B cell (primary cell): ENCODE data around the gene SYCE3. TPM values are rescaled to one million over a fixed set of nuclear protein-coding genes. Genes with fewer than 3 reads are reported as not detected.
A peak's percentile ranks its signal among the peaks of the same experiment; 100 is the strongest.

ENCODE experiments used
- ATAC-seq: fragments of 200-7000 bp; cut with Tn5 transposase; one replicate; pipeline ENCODE4 v1.10.0; 2021; ENCODE audit warnings: low read depth, mild to moderate bottlenecking, moderate number of reproducible peaks, moderate library complexity
- CTCF ChIA-PET: fragments of 350-600 bp; sonication (Branson Sonifier 250); formaldehyde crosslinking; loops from one replicate; lab custom pipeline; 2021; ENCODE audit warnings: antibody characterized with exemption, inconsistent platforms; lab: Charles Lee
- POLR2A ChIA-PET: fragments of 350-600 bp; sonication (Branson Sonifier 250); formaldehyde crosslinking; loops from one replicate; lab custom pipeline; 2021; ENCODE audit warnings: antibody characterized with exemption; lab: Charles Lee
- DNase-seq: peaks from one replicate; pipeline ENCODE4 v3.0.0; 2013
- H2AFZ ChIP-seq: 2 replicates; pipeline ENCODE4 v1.6.1; 2012; ENCODE audit warnings: mild to moderate bottlenecking, low read depth, low read length; ENCODE audit not compliant: insufficient read depth, poor library complexity, severe bottlenecking
- H3K27ac ChIP-seq, 2 donors: 1 replicate in 1 of 2; 2 replicates in 1 of 2; pipeline ENCODE4 v1.5.1; 2012 to 2013; ENCODE audit warnings: low read length in 2 of 2, mild to moderate bottlenecking in 2 of 2, moderate library complexity in 1 of 2
- H3K27me3 ChIP-seq, 4 experiments: fragments of 200-600 bp in 1 of 4; sonication (generic) in 1 of 4; replicated peaks in 1 of 4; 1 replicate in 2 of 4; 2 replicates in 2 of 4; pipeline versions ENCODE4 v1.6.1 to v1.7.0; 2013 to 2016; ENCODE audit warnings: low read length in 3 of 4, mild to moderate bottlenecking in 2 of 4, mixed read lengths in 1 of 4, moderate library complexity in 1 of 4; ENCODE audit not compliant: insufficient read depth in 4 of 4, control insufficient read depth in 3 of 4; ENCODE audit errors: control extremely low read depth in 1 of 4
- H3K36me3 ChIP-seq, 2 experiments: replicated peaks in 1 of 2; 1 replicate in 1 of 2; 2 replicates in 1 of 2; pipeline versions ENCODE4 v1.6.1 to v1.7.1; 2013; ENCODE audit warnings: low read length in 1 of 2; ENCODE audit not compliant: insufficient read depth in 2 of 2, control insufficient read depth in 1 of 2; ENCODE audit errors: control extremely low read depth in 1 of 2, extremely low read depth in 1 of 2
- H3K4me1 ChIP-seq, 2 donors: fragments of 200-600 bp in 1 of 2; sonication (generic) in 1 of 2; 1 replicate in 1 of 2; 2 replicates in 1 of 2; pipeline versions ENCODE4 v1.5.1 to v1.6.1; 2013 to 2017; ENCODE audit warnings: low read length in 2 of 2; ENCODE audit not compliant: control insufficient read depth in 2 of 2, insufficient read depth in 2 of 2
- H3K4me2 ChIP-seq: replicated peaks from 2 replicates; pipeline ENCODE3; 2012; ENCODE audit warnings: mild to moderate bottlenecking, low read depth, low read length; ENCODE audit not compliant: poor library complexity, severe bottlenecking
- H3K4me3 ChIP-seq, 5 experiments: fragments of 200-600 bp in 1 of 5; sonication (generic) in 1 of 5; 1 replicate in 3 of 5; 2 replicates in 2 of 5; pipeline versions ENCODE4 v1.5.1 to v1.7.0; 2011 to 2016; ENCODE audit warnings: low read length in 4 of 5, mild to moderate bottlenecking in 4 of 5, low read depth in 2 of 5, control low read depth in 1 of 5, moderate library complexity in 1 of 5; ENCODE audit not compliant: insufficient read depth in 1 of 5; ENCODE audit errors: control extremely low read depth in 1 of 5, extremely low read depth in 1 of 5
- H3K79me2 ChIP-seq: fragments of 200-600 bp; sonication (generic); one replicate; pipeline ENCODE4 v1.6.0; 2016; ENCODE audit warnings: low read length; ENCODE audit not compliant: control insufficient read depth, insufficient read depth
- H3K9ac ChIP-seq: fragments of 200-600 bp; sonication (generic); 2 replicates; pipeline ENCODE4 v1.6.1; 2017; ENCODE audit warnings: mild to moderate bottlenecking, low read length, moderate library complexity
- H3K9me3 ChIP-seq, 3 donors: one replicate each; pipeline versions ENCODE4 v1.6.1 to v1.7.1; 2013; ENCODE audit warnings: low read length in 2 of 3; ENCODE audit not compliant: control insufficient read depth in 2 of 3, insufficient read depth in 1 of 3; ENCODE audit errors: control extremely low read depth in 1 of 3
- H4K20me1 ChIP-seq: 2 replicates; pipeline ENCODE4 v1.6.0; 2012; ENCODE audit warnings: mild to moderate bottlenecking, low read length; ENCODE audit not compliant: insufficient read depth, control insufficient read depth, poor library complexity, severe bottlenecking
- H3K27ac Mint-ChIP-seq: one replicate; pipeline ENCODE4 v1.8.0; 2021; ENCODE audit warnings: mixed read lengths
- H3K27me3 Mint-ChIP-seq: one replicate; pipeline ENCODE4 v1.8.0; 2021; ENCODE audit warnings: mixed read lengths
- H3K4me1 Mint-ChIP-seq: one replicate; pipeline ENCODE4 v1.8.0; 2021; ENCODE audit warnings: mixed read lengths
- H3K4me3 Mint-ChIP-seq: one replicate; pipeline ENCODE4 v1.8.0; 2021; ENCODE audit warnings: mixed read lengths
- H3K9me3 Mint-ChIP-seq: one replicate; pipeline ENCODE4 v1.8.0; 2022; ENCODE audit warnings: mixed read lengths; ENCODE audit not compliant: insufficient read depth
- EZH2 ChIP-seq: IDR thresholded peaks from 2 replicates; pipeline ENCODE4 v1.6.1; 2012; ENCODE audit warnings: borderline replicate concordance, low read depth, mild to moderate bottlenecking, moderate library complexity, low read length; ENCODE audit not compliant: insufficient read depth, poor library complexity, severe bottlenecking
- WGBS: methylation state at CpG from one replicate; pipeline ENCODE4 v1.1.5; 2013; ENCODE audit warnings: missing lambda C conversion rate; ENCODE audit not compliant: insufficient coverage; 5-methylcytosine and 5-hydroxymethylcytosine counted together
- intact Hi-C: fragments of 100-400 bp; cut with micrococcal nuclease; formaldehyde crosslinking; loops from one replicate; pipeline ENCODE4 v1.10.0; 2022
- polyA plus RNA-seq: library from polyadenylated mRNA; depleted of rRNA; stranded (reverse); fragments of >200 nt; gene quantifications from 2 replicates; pipeline ENCODE4 v1.2.3, GENCODE V29; 2012
- total RNA-seq, 2 donors: library from RNA; stranded (reverse); fragments of 120-200 nt in 1 of 2; gene quantifications; 1 replicate in 1 of 2; 2 replicates in 1 of 2; pipeline versions ENCODE4 v1.2.3 to v1.2.4, GENCODE V29; 2013 to 2022
- TF ChIP-seq, protein P1 (sequence below): fragments of 200-600 bp; IDR thresholded peaks from one replicate; pipeline ENCODE4 v1.8.0; 2022; ENCODE audit warnings: antibody characterized with exemption, mild to moderate bottlenecking

The SYCE3 gene
- total and polyA plus RNA-seq, 2 donors (not counting 1 experiment from before 2014, with no cell fraction given) = not detected

DNA sequence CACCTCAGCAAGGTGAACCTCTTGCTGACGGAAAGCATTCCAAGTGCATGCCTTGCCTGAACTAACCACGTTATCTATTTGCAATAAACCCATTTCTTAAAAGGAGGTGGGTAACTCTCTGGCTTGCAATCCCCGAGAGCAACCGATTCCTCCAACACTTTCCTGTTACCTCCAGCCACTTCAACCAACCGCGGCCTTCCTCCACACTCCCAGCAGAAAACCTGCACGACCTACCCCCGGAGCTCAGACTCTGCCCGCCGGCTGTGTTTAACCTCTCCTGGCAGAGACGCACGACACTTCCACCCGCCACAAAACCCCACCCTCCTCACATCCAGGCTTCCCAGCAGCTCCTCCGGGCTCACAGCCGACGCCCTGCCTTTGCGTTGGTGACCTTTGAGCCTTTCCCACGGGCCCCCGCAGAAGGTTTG, 38.0 kb downstream of the SYCE3 start:
- H3K9ac ChIP-seq = peak overlapping the region; percentile 89
- peak overlapping the region; percentile 78 for H2AFZ ChIP-seq
- CTCF ChIA-PET = interaction anchor here (1.0 to 3.3 kb wide), 13 partner anchors 11 to 183 kb away, joined by 3 to 71 read pairs (median 11); partner anchors contain the start of genes ADM2, LMF2, MIOX and NCAPH2
- peak overlapping the region; percentile 98 for H3K4me2 ChIP-seq
- POLR2A ChIA-PET = interaction anchor here (1.4 to 2.7 kb wide), 6 partner anchors 10 to 58 kb away, joined by 8 to 35 read pairs (median 14); partner anchors contain the start of genes CHKB, KLHDC7B, LMF2 and NCAPH2
- H3K79me2 ChIP-seq = peaks cover 45% of the 10 kb centered on the region
- peak overlapping the region in 1 of 2 donors; percentile 83 for H3K27ac ChIP-seq
- no peaks in the 10 kb centered on the region for H3K27me3 Mint-ChIP-seq
- peaks cover 16 to 48% of the 10 kb centered on the region in 2 donors for H3K4me1 ChIP-seq
- intact Hi-C loops = loop anchor here (1.0 to 5.0 kb wide), 5 partner anchors 16 to 279 kb away; partner anchors contain the start of genes CHKB, NCAPH2 and TUBGCP6
- H3K27ac Mint-ChIP-seq = peak overlapping the region; percentile 82
- H3K4me3 Mint-ChIP-seq = peak overlapping the region; percentile 90
- peaks cover 0 to 31% of the 10 kb centered on the region in 2 experiments for H3K36me3 ChIP-seq
- H3K27me3 ChIP-seq = no peaks in the 10 kb centered on the region
- H3K9me3 Mint-ChIP-seq = no peaks in the 10 kb centered on the region
- peak overlapping the region; percentile 4 to 82 (median 69) for H3K4me3 ChIP-seq
- H4K20me1 ChIP-seq = peaks cover 27% of the 10 kb centered on the region
- 9% methylated on average over 18 of the region's 19 CpGs for WGBS
- ATAC-seq = no peak
- peaks cover 0 to 7% (median 0%) of the 10 kb centered on the region in 3 donors for H3K9me3 ChIP-seq
- peaks cover 34% of the 10 kb centered on the region for H3K4me1 Mint-ChIP-seq
- TF ChIP-seq EZH2 = no peak
- TF ChIP-seq, protein P1, sequence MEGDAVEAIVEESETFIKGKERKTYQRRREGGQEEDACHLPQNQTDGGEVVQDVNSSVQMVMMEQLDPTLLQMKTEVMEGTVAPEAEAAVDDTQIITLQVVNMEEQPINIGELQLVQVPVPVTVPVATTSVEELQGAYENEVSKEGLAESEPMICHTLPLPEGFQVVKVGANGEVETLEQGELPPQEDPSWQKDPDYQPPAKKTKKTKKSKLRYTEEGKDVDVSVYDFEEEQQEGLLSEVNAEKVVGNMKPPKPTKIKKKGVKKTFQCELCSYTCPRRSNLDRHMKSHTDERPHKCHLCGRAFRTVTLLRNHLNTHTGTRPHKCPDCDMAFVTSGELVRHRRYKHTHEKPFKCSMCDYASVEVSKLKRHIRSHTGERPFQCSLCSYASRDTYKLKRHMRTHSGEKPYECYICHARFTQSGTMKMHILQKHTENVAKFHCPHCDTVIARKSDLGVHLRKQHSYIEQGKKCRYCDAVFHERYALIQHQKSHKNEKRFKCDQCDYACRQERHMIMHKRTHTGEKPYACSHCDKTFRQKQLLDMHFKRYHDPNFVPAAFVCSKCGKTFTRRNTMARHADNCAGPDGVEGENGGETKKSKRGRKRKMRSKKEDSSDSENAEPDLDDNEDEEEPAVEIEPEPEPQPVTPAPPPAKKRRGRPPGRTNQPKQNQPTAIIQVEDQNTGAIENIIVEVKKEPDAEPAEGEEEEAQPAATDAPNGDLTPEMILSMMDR = no peak
- DNase-seq = peak; percentile 40
